Measurements from ENCODE around the gene FAN1. TPM values are rescaled to one million over a fixed set of nuclear protein-coding genes. Genes with fewer than 3 reads are reported as not detected.

Gene FAN1
- total and polyA plus RNA-seq, 2 of the 13 experiments (the other 11 are each of a cell fraction or from before 2014, with no cell fraction given) = 10.8 to 20.1 TPM

GRCh38 chr15:30921781-30922479 lies 18.2 kb downstream of the FAN1 start (continued):
- no peak for TF ChIP-seq CHD4 (IDR thresholded peaks at IDR 0.05; ENCODE audit: borderline replicate concordance, low read length)
- no peak for TF ChIP-seq TFDP2 (CRISPR knock-in tag; IDR thresholded peaks at IDR 0.05)
- TF ChIP-seq, protein P1, sequence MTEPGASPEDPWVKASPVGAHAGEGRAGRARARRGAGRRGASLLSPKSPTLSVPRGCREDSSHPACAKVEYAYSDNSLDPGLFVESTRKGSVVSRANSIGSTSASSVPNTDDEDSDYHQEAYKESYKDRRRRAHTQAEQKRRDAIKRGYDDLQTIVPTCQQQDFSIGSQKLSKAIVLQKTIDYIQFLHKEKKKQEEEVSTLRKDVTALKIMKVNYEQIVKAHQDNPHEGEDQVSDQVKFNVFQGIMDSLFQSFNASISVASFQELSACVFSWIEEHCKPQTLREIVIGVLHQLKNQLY (CRISPR knock-in tag; IDR thresholded peaks at IDR 0.05) = no peak
- no peak for TF ChIP-seq ZNF44 (CRISPR knock-in tag; IDR thresholded peaks at IDR 0.05)

- no TSS peak for BruUV-seq (replicated peaks)
- Histone ChIP-seq H3K27me3 (ENCODE audit: control insufficient read depth in 1 of 2, insufficient read depth in 2 of 2, low read length in 2 of 2) (no peaks in the 10 kb centered on the region), H3K79me2 (ENCODE audit: insufficient read depth, low read length) (no peaks in the 10 kb centered on the region), H4K20me1 (ENCODE audit: insufficient read depth, low read length) (no peaks in the 10 kb centered on the region), H3K36me3 (replicated peaks in 1 of 2; ENCODE audit: control insufficient read depth in 1 of 2, insufficient read depth in 2 of 2, low read length in 2 of 2) (peaks cover 19 to 69% of the 10 kb centered on the region in 2 experiments), H2AFZ (ENCODE audit: low read length) (no peak overlapping the region), H3K27ac (ENCODE audit: extremely low read length, insufficient read depth, low read length) (no peak overlapping the region), H3K4me3 (replicated peaks in 1 of 3; ENCODE audit: insufficient read depth in 1 of 3, low read depth in 2 of 3, low read length in 3 of 3) (no peak overlapping the region), H3K9ac (ENCODE audit: insufficient read depth, low read depth, low read length) (no peak overlapping the region), H3K4me2 (ENCODE audit: low read depth, low read length) (no peak overlapping the region), H3K4me1 (ENCODE audit: insufficient read depth, low read length) (no peaks in the 10 kb centered on the region), H3K9me3 (ENCODE audit: low read length) (no peaks in the 10 kb centered on the region)
- peak; percentile 12 for DNase-seq (ENCODE audit: low spot score)
- in situ Hi-C loops (cut with HindIII; ENCODE audit: extremely low pct_ligation_motif_present, low pct_unique_long_range_greater_than_20kb) (no loop called here), intact Hi-C loops (cut with micrococcal nuclease; ENCODE audit: unreplicated experiment) (no loop called here)
- TF ChIP-seq RNF2 (conservative IDR thresholded peaks at IDR 0.05; ENCODE audit: low read depth) = no peak
- peak; percentile 100 for TF ChIP-seq ZBTB33 (CRISPR knock-in tag; IDR thresholded peaks at IDR 0.05)
- peak; percentile 40; the same call in 1 of the 2 replicates for TF ChIP-seq ZBTB38 (CRISPR knock-in tag; IDR thresholded peaks at IDR 0.05)
- TF ChIP-seq, protein P2, sequence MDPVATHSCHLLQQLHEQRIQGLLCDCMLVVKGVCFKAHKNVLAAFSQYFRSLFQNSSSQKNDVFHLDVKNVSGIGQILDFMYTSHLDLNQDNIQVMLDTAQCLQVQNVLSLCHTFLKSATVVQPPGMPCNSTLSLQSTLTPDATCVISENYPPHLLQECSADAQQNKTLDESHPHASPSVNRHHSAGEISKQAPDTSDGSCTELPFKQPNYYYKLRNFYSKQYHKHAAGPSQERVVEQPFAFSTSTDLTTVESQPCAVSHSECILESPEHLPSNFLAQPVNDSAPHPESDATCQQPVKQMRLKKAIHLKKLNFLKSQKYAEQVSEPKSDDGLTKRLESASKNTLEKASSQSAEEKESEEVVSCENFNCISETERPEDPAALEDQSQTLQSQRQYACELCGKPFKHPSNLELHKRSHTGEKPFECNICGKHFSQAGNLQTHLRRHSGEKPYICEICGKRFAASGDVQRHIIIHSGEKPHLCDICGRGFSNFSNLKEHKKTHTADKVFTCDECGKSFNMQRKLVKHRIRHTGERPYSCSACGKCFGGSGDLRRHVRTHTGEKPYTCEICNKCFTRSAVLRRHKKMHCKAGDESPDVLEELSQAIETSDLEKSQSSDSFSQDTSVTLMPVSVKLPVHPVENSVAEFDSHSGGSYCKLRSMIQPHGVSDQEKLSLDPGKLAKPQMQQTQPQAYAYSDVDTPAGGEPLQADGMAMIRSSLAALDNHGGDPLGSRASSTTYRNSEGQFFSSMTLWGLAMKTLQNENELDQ (CRISPR knock-in tag; IDR thresholded peaks at IDR 0.05; ENCODE audit: borderline replicate concordance) = no peak
- no peak for FAIRE-seq
- ChIA-PET POLR2A (no interaction called here), CTCF (ENCODE audit: low intra/inter-chr PET ratio, low total read pairs) (no interaction called here)
- no peak; the same call in 2 of the 3 replicates for ATAC-seq
- 92% methylated on average over 14 of the region's 14 CpGs for WGBS (ENCODE audit: low lambda C conversion rate)
These were observed 19.0 kb downstream of the FAN1 start for GRCh38 chr15:30922480-30923311.
